Measurements from ENCODE around the gene FASTKD1.

GRCh38 chr2:169613876-169614275 is 40.2 kb upstream of the FASTKD1 start:
- TF ChIP-seq MAX (IDR thresholded peaks at IDR 0.05) (no peak), POLR2A (IDR thresholded peaks at IDR 0.05; ENCODE audit: borderline replicate concordance, extremely low read depth, insufficient read depth, insufficient read length) (no peak), REST (IDR thresholded peaks at IDR 0.05; ENCODE audit: low read depth) (no peak), SIN3A (IDR thresholded peaks at IDR 0.05; ENCODE audit: low read depth) (no peak), CTCF (IDR thresholded peaks at IDR 0.05 in 2 of 3, conservative IDR thresholded peaks at IDR 0.05 in 1 of 3; ENCODE audit: borderline replicate concordance in 1 of 3, insufficient read depth in 1 of 3, low read depth in 2 of 3, low read length in 2 of 3) (no peak)

All from HCT116 (cell line).